GM18526 (cell line): ENCODE data around the gene RAB7A.

Experiments
- POLR2A ChIP-seq: IDR thresholded peaks from 3 replicates; pipeline ENCODE4 v1.6.1; 2011; ENCODE audit not compliant: insufficient read length; ENCODE audit errors: extremely low read depth

Gene RAB7A

GRCh38 chr3:128788268-128788869 lies 62.4 kb downstream of the RAB7A start:
- no peak for TF ChIP-seq POLR2A

GRCh38 chr3:128794067-128794768 lies 68.2 kb downstream of the RAB7A start:
- no peak for TF ChIP-seq POLR2A

GRCh38 chr3:128794770-128795649 lies 69.0 kb downstream of the RAB7A start:
- no peak for TF ChIP-seq POLR2A

- TF ChIP-seq POLR2A = no peak
Measured at GRCh38 chr3:128799653-128800052, 73.7 kb downstream of the RAB7A start.

GRCh38 chr3:128800241-128801187 lies 74.5 kb downstream of the RAB7A start:
- TF ChIP-seq POLR2A = no peak

- no peak for TF ChIP-seq POLR2A
Measured at GRCh38 chr3:128801779-128802380, 75.9 kb downstream of the RAB7A start.

GRCh38 chr3:128803307-128803706 lies 77.3 kb downstream of the RAB7A start:
- no peak for TF ChIP-seq POLR2A

GRCh38 chr3:128804017-128804810 lies 78.2 kb downstream of the RAB7A start:
- no peak for TF ChIP-seq POLR2A

- no peak for TF ChIP-seq POLR2A
Measured at GRCh38 chr3:128804811-128805155, 78.8 kb downstream of the RAB7A start.

- no peak for TF ChIP-seq POLR2A
Measured at GRCh38 chr3:128805772-128806171, 79.8 kb downstream of the RAB7A start.

GRCh38 chr3:128806588-128806987 lies 80.6 kb downstream of the RAB7A start:
- no peak for TF ChIP-seq POLR2A

GRCh38 chr3:128807186-128807830 lies 81.3 kb downstream of the RAB7A start:
- no peak for TF ChIP-seq POLR2A

GRCh38 chr3:128808672-128809071 lies 82.7 kb downstream of the RAB7A start:
- no peak for TF ChIP-seq POLR2A

- TF ChIP-seq POLR2A = no peak
Measured at GRCh38 chr3:128813097-128813496, 87.1 kb downstream of the RAB7A start.

GRCh38 chr3:128814060-128814459 lies 88.1 kb downstream of the RAB7A start:
- no peak for TF ChIP-seq POLR2A
